Measurements from ENCODE around the gene DYNLT2. TPM values are rescaled to one million over a fixed set of nuclear protein-coding genes. Genes with fewer than 3 reads are reported as not detected.

The DYNLT2 gene
- total RNA-seq, 1 donor from 2014 or later: 0.62 TPM

DNA sequence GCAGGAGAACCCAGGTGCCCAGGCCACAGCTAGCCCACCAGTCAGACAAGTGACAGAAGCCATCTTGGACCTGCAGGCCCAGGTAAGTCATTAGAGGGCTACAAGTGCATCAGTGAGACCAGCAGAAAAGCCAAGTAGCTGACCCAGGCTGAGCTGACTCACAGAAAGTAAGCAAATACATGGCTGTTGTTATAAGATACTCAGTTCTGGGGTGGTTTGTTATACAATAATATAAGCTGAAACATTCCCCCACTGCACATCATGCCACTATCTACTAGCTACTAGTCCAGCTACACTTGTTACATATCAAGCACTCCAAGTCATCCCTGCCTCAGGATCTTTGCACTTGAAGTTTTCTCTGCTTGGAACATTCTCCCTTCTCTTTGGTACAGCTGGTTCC lies 10.0 kb downstream of the DYNLT2 start:
- no peak for DNase-seq (ENCODE audit: low spot score)
- TF ChIP-seq, protein P1, sequence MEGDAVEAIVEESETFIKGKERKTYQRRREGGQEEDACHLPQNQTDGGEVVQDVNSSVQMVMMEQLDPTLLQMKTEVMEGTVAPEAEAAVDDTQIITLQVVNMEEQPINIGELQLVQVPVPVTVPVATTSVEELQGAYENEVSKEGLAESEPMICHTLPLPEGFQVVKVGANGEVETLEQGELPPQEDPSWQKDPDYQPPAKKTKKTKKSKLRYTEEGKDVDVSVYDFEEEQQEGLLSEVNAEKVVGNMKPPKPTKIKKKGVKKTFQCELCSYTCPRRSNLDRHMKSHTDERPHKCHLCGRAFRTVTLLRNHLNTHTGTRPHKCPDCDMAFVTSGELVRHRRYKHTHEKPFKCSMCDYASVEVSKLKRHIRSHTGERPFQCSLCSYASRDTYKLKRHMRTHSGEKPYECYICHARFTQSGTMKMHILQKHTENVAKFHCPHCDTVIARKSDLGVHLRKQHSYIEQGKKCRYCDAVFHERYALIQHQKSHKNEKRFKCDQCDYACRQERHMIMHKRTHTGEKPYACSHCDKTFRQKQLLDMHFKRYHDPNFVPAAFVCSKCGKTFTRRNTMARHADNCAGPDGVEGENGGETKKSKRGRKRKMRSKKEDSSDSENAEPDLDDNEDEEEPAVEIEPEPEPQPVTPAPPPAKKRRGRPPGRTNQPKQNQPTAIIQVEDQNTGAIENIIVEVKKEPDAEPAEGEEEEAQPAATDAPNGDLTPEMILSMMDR (IDR thresholded peaks at IDR 0.05; ENCODE audit: unreplicated experiment): no peak
- H3K4me3 Mint-ChIP-seq (ENCODE audit: unreplicated experiment): no peak overlapping the region
- H3K4me1 Mint-ChIP-seq (ENCODE audit: unreplicated experiment): no peaks in the 10 kb centered on the region
- H3K9me3 Mint-ChIP-seq (ENCODE audit: unreplicated experiment): no peaks in the 10 kb centered on the region
- peaks cover 1% of the 10 kb centered on the region for H3K27me3 Mint-ChIP-seq (ENCODE audit: unreplicated experiment)
- no peaks in the 10 kb centered on the region for H3K36me3 Mint-ChIP-seq (ENCODE audit: low read depth, unreplicated experiment)
- no peak overlapping the region for H3K27ac Mint-ChIP-seq (ENCODE audit: unreplicated experiment)

DNA sequence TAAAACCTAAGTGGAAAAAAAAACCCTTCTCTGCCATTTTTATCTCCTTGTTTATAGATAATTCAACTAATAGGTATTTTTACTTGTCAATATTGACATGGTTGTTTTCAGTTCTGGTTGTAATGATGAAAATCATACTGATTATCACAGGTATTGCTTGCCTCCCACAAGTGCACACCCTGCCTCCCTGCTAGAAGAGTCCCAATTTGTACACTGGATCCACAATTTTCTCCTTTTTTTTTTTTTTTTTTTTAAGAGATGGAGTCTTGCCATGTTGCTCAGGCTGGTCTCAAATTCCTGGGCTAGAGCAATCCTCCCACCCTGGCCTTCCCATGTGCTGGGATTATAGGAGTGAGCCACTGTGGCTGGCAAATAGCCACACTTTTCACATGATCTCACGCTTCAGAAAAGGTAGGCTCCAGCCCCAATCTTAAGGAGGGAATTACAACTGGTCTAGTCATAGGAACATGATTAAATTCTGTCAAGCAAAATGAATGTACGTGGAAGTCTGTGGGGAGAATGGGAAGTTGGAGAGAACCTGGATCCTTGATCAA lies 12.3 kb downstream of the DYNLT2 start:
- Mint-ChIP-seq H3K27ac (ENCODE audit: unreplicated experiment) (no peak overlapping the region), H3K27me3 (ENCODE audit: unreplicated experiment) (peaks cover 1% of the 10 kb centered on the region), H3K9me3 (ENCODE audit: unreplicated experiment) (no peaks in the 10 kb centered on the region), H3K4me3 (ENCODE audit: unreplicated experiment) (no peak overlapping the region), H3K4me1 (ENCODE audit: unreplicated experiment) (no peaks in the 10 kb centered on the region), H3K36me3 (ENCODE audit: low read depth, unreplicated experiment) (no peaks in the 10 kb centered on the region)
- TF ChIP-seq, protein P1 (IDR thresholded peaks at IDR 0.05; ENCODE audit: unreplicated experiment): no peak
- DNase-seq (ENCODE audit: low spot score): no peak

DNA sequence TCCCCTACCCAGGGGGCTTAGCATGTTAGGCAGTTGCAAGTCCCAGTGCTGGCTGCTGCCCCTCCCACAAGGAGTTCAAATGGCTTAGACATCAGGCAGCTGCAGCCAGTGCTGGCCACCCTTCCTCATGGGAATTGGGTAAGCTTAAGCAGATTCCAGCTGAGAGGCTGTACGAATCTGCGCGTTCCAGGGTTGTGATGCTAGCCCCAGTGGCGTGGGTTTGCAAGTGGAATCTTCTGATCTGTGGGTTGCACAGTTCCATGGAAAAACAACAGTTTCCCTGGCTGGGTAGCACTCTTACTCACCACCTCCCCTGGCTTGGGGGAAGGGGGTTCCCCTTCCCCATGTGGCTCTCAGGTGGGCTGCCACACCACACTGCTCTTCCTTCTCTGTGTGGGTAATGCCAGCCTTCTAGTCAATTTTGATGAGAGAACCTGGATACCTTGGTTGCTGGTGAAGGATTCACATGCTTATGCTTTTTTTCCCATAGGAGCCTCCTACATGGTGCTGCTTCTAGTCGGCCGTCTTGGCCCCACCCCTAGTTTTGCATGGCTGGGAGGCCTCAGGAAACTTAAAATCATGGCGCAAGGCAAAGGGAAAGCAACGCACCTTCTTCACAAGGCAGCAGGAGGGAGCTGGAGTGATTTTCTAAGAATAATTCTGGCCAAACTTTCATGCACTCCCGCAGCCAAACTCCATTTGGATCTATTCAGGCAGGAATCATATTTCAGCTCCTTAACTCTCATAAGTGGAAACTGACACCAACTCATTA lies 13.0 kb downstream of the DYNLT2 start:
- Mint-ChIP-seq H3K9me3 (ENCODE audit: unreplicated experiment) (no peaks in the 10 kb centered on the region), H3K27me3 (ENCODE audit: unreplicated experiment) (peaks cover 1% of the 10 kb centered on the region), H3K27ac (ENCODE audit: unreplicated experiment) (no peak overlapping the region), H3K4me3 (ENCODE audit: unreplicated experiment) (no peak overlapping the region), H3K4me1 (ENCODE audit: unreplicated experiment) (no peaks in the 10 kb centered on the region), H3K36me3 (ENCODE audit: low read depth, unreplicated experiment) (no peaks in the 10 kb centered on the region)
- DNase-seq (ENCODE audit: low spot score): no peak
- TF ChIP-seq, protein P1 (IDR thresholded peaks at IDR 0.05; ENCODE audit: unreplicated experiment): no peak

DNA sequence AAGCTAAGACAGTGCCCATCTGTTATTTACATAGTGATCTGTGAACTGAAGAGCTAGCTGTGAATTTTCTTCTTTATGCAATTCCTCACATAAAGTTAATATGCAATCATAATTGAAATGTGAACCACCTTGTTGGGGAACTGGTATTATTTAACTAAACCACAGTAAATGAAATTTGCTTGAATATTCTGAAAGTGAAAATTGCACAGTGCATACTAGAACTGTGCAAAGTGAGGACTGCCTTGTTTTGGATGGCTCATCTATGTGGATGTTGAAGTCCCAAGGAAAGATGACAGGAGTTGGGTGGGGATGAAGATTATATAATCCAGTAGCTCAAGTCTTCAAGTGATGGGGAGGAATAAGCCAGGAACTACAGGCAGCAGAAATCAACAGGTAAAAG lies 21.4 kb downstream of the DYNLT2 start:
- Mint-ChIP-seq H3K4me1 (ENCODE audit: unreplicated experiment) (peaks cover 20% of the 10 kb centered on the region), H3K27me3 (ENCODE audit: unreplicated experiment) (peaks cover 6% of the 10 kb centered on the region), H3K9me3 (ENCODE audit: unreplicated experiment) (no peaks in the 10 kb centered on the region), H3K27ac (ENCODE audit: unreplicated experiment) (no peak overlapping the region), H3K36me3 (ENCODE audit: low read depth, unreplicated experiment) (peaks cover 5% of the 10 kb centered on the region), H3K4me3 (ENCODE audit: unreplicated experiment) (no peak overlapping the region)
- no peak for DNase-seq (ENCODE audit: low spot score)
- TF ChIP-seq, protein P1 (IDR thresholded peaks at IDR 0.05; ENCODE audit: unreplicated experiment): no peak

DNA sequence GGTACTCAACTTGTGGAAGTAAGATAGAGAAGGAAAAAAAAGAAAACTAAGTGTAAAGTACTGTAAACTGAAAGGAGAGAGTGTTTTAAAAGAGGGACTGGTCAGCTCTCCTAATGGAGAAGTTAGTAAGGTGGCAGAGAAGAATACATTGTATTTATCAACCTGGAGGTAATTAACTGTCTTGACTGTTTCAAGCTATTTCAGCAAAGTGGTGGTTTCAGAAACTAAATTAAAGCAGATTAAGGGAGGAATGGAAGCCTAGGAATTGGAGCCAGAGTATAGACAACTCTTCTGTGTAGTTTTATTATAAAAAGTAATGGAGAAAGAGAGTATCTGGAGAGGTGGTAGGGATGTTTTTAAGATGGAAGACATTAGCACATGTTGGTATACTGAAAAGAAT lies 24.4 kb downstream of the DYNLT2 start:
- TF ChIP-seq, protein P1 (IDR thresholded peaks at IDR 0.05; ENCODE audit: unreplicated experiment): no peak
- H3K36me3 Mint-ChIP-seq (ENCODE audit: low read depth, unreplicated experiment): peaks cover 5% of the 10 kb centered on the region
- peaks cover 8% of the 10 kb centered on the region for H3K27me3 Mint-ChIP-seq (ENCODE audit: unreplicated experiment)
- peaks cover 25% of the 10 kb centered on the region for H3K4me1 Mint-ChIP-seq (ENCODE audit: unreplicated experiment)
- DNase-seq (ENCODE audit: low spot score): no peak
- no peak overlapping the region for H3K4me3 Mint-ChIP-seq (ENCODE audit: unreplicated experiment)
- no peak overlapping the region for H3K27ac Mint-ChIP-seq (ENCODE audit: unreplicated experiment)
- no peaks in the 10 kb centered on the region for H3K9me3 Mint-ChIP-seq (ENCODE audit: unreplicated experiment)
